ENCODE results near the gene ADARB2.

DNA sequence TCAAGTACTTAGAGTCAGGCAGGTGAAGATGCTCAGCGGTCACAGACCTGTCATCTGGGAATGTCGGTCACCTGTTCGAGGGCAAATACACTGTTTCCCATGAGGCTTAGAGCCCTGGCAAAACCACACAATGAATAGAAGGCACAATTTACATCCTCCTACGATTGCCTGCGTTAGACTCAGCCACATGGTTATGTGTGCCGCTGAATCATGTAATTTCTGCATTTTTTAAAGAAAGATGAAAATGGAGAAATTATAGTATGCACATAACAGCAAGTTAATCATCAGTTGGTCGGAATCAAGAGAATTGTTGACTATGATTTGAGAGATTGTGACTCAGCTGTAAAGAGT is 158.2 kb downstream of the ADARB2 start:
- TF ChIP-seq POLR2A (IDR thresholded peaks at IDR 0.05; ENCODE audit: low read depth, low read length) (no peak), TAF1 (IDR thresholded peaks at IDR 0.05; ENCODE audit: low read depth, low read length) (no peak), POLR2AphosphoS5 (IDR thresholded peaks at IDR 0.05; ENCODE audit: low read depth, low read length) (no peak), SPI1 (IDR thresholded peaks at IDR 0.05; ENCODE audit: low read depth, low read length) (no peak), POU2F2 (IDR thresholded peaks at IDR 0.05; ENCODE audit: low read depth, low read length) (no peak), PAX5 (IDR thresholded peaks at IDR 0.05; ENCODE audit: insufficient read depth, low read length, severe bottlenecking) (no peak)
